SIG-M5 (cell line): Measurements from ENCODE around the gene PTGFRN.
A peak's percentile ranks its signal among the peaks of the same experiment; 100 is the strongest.
"Not testable (repeated sequence)": the region's sequence is repeated elsewhere in the genome, so short reads cannot be mapped to it uniquely, and the experiment has no call there.

Experiments used
- DNase-seq: peaks from one replicate; lab custom pipeline; 2025; lab: John Stamatoyannopoulos, UW

PTGFRN gene

DNA sequence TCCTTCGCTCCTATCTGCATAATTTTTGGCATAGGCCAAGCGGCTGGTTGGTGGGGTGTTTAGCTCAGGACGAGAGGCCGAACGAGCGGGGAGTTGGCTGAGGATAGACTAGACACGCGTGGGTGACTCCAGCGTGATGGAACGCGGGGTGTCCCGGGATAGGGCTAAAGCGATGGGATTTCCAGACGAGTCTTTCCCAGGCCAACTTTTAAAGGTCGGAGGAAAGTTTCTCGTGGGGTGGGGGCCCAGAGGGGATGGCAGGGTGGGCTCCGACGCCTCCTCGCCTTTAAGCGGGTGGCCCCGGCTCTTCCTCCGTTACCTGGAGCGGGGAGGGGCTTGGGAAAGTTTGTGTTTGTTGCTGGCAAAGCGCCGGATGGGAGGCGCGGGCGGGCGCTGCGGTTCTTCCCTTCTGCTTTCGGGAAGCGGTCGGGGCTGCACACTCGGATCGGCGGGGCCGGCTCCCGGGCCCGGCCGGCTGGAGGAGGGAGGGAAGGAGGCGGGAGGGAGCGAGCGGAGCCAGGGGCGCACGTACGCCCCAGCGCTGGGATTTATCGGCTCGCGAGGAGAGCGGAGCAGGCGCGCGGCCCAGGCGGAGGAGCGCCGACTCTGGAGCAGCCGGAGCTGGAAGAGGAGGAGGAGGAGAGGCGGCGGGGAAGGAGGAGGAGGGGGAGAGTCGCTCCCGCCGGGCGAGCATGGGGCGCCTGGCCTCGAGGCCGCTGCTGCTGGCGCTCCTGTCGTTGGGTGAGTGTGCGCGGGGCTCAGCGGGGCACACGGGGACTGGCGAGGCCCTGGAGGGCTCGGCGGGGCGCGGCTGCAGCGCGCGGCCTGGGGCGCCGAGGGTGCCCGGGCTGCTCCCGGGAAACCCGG is at the start of gene PTGFRN:
PTGFRN (plus strand) TSS at position 405 of the 867 bp plus-strand sequence; CDS start at position 693, 288 bp downstream.
- DNase-seq = no peak

DNA sequence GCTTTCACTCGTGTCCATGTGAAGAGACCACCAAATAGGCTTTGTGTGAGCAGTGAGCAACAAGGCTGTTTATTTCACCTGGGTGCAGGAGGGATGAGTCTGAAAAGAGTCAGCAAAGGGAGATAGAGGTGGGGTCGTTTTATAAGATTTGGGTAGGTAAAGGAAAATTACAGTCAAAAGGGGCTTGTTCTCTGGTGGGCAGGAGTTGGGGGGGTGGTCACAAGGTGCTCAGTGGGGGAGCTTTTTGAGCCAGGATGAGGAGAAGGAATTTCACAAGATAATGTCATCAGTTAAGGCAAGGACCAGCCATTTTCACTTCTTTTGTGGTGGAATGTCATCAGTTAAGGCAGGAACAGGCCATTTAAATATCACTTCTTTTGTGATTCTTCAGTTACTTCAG is 49.5 kb upstream of the PTGFRN start:
- DNase-seq = not testable (repeated sequence)

DNA sequence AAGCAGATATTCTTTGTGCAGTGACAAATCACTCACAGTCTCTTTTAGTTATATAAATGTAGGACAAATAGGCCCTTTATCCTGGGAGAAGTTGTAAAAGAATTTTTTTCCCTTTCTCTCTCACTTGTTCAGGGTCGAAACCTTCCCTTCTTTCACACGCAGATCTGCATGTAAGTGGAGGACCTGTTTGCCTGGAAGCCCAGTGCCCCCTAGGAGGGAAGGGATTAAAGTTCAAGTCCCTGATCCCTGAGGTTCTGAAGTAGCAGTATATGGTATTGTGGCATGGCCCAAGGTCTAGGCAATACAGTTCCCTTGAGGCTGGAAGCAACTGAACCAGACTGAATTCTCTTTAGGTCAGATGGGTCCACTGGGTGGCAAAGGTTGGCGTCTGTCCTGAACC is 48.6 kb upstream of the PTGFRN start:
- DNase-seq = no peak

DNA sequence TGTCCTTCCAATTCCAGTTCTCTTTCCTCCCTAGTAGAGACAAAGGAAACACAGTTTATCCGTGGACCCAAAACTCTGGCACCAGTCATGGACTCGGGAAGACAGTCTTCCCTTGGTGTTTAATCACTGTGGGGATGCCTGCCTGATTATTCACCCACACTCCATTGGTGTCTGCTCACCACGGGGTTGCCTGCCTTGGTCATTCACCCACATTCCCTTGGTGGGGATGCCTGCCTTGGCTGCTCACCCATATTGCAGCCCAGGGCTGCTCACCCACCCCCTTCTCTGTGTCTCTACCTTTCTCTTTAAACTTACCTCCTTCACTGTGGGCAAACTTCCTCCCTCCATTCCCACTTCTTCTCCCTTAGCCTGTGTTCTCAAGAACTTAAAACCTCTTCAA is 46.7 kb upstream of the PTGFRN start:
- DNase-seq = not testable (repeated sequence)

DNA sequence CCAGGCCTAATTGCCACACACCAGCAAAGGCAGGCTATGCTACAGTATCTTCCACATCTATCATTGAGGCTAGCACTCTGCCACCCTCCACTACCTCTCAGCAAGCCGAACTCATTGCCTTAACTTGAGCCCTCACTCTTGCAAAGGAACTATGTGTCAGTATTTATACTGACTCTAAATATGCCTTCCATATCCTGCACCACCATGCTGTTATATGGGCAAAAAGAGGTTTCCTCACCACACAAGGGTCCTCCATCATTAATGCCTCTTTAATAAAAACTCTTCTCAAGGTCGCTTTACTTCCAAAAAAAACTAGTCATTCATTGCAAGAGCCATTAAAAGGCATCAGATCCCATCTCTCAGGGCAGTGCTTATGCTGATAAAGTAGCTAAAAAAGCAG is 43.2 kb upstream of the PTGFRN start:
- DNase-seq = not testable (repeated sequence)

DNA sequence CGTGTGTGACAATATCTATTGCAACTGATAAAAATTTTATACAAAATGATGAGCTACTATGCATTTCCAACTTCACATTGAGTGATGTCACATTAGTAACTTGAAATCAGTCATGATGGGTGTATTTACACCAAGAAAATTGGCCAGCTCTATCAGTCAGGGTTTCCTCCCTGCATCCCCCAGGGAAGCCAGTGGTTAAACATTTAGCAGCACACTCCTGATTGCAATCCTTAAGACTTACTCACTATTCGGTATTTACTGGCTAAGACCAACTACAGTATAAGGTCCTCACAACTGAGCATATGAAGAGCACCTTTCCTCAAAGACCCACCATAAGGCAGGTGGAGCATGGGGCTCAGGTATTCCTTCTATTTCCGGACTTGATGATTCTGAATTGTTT is 41.3 kb upstream of the PTGFRN start:
- DNase-seq = no peak

DNA sequence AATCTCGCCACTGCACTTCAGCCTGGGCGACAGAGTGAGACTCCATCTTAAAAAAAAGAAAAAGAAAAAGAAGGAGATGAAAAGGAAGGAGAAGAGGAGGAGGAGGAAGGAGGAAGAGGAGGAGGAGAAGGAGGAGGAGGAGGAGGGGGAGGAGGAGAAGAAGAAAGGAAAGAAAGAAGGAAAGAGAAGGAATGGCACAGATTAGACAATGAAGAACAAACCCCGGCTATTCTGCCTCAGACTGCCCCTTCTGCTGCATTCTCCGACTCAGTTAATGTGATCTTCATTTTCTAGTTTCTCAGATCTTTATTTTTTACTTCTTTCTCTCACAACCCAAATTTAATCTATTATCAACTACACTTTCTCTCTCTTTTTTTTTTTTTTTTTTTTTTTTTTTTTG is 40.1 kb upstream of the PTGFRN start:
- DNase-seq = no peak

DNA sequence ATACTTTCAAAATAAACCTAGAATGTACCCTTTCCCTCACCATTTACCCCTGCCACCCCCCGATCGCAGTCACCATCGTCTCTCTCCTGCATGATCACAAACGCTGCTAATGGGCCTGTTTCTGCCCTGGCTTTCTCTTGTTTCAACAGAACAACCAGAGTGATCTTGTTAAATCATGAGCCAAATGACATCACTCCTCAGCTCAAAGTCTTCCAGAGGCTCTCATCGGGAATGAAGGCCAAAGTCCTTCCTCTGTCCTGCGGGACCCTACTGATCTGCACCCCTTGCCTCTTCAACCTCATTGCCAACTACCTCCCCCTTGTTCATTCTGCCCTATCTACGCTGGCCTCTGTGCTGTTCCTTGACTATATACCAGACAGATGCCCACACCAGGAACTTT is 39.4 kb upstream of the PTGFRN start:
- DNase-seq = no peak

DNA sequence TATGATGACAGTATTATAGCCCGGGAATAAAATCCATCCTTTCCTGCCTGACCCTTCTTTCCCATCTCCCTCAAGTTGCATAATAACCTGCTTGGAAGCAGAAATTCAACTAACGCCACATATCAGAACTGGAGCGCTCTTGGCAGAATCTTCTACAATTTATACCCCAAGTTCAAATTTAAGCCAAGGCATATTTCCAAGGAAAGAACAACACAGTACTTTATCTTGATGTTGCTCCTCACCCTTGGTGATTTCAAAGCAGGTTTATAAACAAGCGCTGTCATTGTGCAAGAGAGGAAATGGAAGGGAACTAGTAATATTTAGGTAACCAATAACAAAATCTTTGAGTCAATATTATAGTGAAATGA is 38.0 kb upstream of the PTGFRN start:
- DNase-seq = no peak

DNA sequence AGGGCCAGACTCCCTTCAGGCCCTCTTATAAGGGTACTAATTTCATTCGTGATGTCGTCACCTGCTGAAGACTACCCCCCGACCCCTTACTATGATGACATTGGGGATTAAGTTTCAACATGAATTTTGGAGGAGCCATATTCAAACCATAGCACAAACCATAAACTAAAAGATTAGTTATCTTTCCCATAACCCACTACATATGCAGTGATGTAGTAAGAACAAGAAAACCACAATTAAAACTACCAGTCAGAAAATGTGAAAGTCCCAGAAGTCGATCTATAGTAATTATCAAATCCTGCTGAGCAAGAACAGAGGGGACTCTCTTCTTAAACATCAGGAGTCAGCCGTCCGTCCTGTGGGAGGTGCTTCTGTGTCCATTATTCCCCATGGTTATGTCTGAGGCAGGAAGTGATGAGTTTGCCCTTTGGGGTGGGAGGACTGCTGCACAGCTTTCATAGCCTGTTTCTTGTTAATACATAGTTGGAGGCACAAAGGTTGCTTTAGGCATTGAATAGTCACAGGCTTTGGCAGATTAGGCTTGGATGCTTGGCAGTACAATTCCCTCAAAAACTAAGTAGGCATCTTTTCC is 35.9 kb upstream of the PTGFRN start:
- DNase-seq = no peak

DNA sequence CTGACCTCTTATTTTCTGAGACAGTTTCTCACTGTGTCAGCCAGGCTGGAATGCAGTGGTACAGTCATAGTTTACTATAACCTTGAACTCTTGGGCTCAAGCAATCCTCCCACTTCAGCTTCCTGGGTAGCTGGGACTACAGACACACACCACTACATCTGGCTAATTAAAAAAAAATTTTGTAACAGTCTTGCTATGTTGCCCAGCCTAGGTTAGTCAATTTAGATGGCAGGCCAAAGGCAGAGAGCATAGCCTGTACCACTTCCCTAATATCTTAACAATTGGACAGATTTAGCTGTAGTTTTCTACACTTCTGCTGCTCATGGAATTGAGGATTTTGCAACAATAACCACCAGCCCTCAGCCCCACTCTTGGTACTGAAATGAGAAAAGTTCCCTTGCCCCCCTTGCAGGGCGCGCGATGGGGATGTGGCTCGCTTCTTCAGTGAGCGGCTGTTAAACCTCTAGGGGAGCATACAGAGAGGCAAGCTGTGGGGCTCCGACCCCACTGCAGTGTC is 34.9 kb upstream of the PTGFRN start:
- peak; percentile 25 for DNase-seq

DNA sequence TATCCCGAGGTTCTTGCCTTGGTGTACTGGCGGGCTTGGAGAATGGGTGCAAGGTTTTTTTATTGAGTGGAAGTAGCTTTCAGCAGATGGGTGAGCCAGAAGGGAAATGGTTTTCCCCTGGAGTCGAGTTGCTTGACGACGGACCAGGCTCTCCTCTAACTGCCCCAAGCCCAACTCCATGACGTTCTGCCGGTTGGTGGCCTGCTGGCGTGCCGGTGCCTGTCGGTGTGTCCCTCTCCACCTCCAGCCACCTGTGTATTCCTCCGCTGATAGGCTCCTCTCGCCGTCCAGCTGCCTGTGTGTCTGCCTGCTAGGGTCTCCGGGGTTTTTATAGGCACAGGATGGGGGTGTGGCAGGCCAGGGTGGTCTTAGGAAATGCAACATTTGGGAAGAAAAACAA is 34.3 kb upstream of the PTGFRN start:
- DNase-seq = no peak

DNA sequence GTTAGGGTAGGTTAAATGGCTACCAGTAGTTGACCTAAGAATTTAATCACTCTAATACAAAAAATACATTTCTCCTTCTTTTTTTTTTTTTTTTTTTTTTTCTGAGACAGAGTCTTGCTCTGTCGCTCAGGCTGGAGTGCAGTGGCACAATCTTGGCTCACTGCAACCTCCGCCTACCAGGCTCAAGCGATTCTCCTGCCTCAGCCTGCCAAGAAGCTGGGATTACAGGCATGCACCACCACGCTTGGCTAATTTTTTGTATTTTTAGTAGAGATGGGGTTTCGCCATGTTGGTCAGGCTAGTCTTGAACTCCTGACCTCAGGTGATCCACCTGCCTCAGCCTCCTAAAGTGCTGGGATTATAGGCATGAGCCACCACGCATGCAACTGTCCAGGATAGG is 33.8 kb upstream of the PTGFRN start:
- not testable (repeated sequence) for DNase-seq

DNA sequence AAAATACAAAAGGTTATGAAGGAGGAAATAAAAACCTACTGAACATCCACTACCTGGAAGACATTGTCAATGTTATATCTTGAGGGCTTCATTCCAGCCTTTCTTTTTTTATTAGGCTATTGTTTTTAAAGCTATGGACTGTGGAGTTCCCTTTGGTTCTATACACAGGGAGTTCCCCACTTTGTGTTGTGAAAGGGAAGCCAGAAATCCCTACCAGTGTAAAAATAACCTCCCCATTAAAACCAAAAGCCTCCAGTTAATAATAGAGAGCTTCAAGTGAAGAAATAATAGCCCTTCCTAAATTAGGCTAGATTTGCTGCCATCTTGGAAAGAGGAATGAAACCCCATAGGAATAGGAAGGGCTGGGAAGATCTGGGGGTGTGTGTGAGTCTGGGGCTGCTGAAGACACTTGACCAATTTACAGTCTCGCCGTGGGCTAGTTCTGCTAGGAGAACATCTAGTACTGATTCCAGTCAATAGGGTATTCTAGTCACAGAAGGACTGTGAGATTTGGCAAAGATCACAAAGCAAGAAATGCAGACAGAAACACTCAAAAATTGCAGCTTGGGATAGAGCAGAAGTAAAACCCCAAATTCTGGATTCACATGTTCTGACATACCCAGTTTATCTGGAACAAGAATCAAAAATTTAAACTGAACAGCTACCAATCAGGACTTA is 32.4 kb upstream of the PTGFRN start:
- DNase-seq = no peak

DNA sequence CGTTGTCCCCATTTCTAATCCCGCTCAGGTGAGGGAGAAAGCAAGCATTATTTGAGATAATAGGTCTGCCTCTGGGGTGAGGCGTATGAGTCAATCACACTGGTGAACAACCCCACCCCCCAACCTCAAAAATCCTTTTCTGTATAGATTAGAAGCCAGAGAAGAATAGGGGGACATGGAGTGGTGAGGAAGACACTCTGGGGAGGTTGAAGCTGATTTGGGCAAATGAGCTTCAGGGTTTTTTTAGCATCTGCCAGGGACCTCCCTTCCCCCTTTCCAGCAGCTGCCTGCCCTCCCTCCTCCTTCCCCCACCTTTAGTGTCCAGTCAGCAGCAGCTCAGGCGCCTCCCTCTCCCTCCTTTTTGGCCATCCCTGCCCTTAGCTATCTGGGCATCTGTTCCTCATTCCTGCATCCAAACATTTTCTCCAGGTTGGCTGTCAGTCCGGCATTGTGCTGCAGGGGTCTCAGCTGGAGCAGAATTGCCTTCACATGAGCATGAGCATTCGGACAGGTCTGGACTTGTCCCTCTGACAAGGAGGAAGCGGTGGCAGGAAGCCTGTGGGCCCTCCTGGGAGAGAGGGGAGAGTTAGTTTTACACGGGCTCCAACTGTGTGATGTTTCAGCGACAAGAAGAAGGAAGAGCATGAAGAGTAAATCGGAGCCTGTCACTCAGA is 30.8 kb upstream of the PTGFRN start:
- peak; percentile 17 for DNase-seq

DNA sequence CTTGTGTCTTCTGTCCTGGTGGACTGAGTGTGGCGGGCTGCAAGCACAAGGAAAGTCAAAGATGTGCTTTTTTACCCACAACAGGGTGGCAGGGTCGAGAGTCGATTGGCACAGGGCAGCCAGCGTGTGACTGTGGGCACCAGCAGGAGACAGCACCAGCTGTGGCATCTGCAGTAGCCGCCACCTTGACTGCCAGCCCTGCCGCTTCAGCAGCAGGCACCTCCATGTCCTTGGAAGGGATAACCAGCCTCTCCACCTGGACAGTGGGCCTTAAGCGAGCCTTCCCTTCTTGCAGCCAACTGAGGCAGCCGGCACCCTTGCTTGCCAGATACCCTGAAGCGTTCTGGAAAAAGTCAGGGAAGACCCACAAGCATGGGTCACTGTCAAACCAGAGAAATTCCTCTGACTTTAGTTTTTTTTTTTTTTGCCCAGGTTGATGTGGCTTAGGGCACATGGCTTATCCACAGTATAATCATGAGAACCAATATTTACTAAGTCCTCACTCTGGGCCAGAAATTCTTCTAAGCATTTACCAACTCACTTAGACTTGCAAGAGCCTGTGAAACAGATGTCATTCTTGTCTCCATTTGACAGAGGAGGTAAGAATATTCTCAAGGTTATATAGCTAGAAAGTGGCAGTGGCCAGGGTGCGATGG is 30.1 kb upstream of the PTGFRN start:
- DNase-seq = no peak

DNA sequence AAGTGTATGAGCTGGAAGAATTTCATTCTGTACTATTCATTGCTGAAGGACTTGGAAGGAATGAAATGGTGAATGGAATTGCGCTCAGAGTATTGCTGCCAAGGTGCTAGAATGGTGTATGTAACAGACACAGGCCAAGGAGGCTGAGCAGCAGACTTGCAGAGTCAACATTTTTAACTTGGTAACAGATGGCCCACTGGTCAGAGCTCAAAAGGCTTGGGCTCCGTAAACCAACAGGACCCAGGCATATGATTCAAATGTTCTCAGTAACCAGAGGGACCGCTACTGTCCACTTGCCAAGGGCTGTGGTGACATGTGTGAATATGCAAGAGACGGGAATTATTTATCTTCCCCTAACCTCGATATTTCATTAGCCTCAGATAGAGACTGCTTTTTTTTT is 28.8 kb upstream of the PTGFRN start:
- no peak for DNase-seq

DNA sequence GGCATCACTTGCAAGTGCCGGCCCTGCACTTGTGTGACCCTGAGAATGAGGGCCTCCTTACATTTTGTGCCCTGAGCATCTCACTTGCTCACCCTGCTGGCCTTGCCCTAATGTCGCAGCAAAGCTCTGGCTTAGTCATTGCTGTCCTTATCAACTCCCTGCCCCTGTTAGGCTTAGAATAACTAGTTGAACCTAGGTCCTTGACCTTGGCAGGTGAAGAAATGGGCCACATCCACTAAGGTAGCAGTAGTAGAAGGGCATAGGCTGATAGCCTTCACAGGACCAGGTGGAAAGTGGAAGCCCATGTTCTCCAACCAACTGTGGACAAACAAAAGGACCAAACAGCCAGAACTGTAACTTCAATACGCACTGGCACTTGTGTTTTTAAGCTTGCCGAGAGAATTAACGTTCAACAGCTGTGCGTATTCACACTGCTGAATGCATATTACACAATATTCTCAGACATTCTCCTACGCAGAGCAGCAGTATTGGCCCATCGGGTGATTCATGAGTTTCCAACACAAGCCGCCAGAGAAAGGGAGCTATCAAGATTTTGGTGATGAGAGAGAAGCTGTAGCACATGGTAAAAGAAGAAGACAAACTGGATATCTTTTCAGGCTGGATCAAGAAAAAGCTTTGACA is 27.7 kb upstream of the PTGFRN start:
- peak; percentile 81 for DNase-seq

DNA sequence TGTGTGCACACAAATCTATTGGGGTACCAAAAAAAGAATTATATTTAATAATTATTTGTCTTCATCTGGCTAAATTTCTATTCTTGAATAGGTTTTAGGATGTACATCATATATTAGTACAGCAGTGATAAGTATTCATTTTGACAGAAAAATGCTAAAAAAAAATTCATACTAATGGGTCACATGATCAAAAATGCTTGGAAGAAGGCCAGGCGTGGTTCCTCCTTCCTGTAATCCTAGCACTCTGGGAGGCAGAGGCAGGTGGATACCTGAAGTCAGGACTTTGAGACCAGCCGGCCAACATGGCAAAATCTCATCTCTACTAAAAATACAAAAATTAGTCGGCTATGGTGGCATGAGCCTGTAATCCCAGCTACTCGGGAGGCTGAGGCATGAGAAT is 26.9 kb upstream of the PTGFRN start:
- DNase-seq = no peak

DNA sequence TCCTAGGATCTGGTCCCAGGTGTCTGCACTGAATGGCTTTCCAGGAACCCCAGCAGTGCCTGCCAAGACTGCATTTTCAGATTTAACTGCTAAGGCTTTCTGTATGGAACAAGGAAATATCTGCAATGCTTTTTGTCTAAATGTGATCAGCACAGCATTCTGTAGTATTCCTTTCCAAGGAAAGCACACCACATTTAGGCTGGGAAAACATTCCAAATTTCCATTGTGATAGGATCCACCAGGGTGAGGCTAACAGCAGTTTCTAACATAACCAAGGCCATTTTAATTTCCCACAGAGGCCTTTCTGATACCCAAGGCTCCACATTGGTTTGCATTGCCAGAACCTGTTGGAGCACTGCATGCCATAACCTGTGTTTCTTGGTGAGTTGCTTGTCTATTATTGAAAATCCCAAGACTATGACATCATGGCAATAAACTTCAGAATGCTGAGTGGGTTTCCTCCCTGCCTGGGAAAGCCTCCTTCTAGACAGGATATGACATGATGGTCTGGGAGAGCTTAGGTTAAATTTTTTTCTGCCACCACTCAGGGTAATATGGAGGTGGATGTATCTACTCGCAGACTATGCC is 23.3 kb upstream of the PTGFRN start:
- DNase-seq = no peak

DNA sequence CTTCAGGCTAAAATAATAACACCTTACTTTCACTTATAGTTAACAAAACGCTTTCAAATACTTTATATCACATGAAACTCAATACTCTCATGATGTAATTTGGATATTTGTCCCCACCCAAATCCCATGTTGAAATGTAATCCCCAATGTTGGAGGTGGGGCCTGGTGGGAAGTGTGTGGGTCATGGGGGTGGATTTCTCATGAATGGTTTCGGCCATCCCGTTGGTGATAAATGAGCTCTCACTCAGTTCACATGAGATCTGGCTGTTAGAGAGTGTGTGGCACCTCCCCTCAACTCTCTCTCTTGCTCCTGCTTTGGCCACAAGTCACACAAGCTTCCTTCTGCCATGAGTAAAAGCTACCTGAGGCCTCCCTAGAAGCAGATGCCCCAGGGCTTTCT is 22.5 kb upstream of the PTGFRN start:
- no peak for DNase-seq
